ENCODE results near the gene SLC38A10.

The SLC38A10 gene

DNA sequence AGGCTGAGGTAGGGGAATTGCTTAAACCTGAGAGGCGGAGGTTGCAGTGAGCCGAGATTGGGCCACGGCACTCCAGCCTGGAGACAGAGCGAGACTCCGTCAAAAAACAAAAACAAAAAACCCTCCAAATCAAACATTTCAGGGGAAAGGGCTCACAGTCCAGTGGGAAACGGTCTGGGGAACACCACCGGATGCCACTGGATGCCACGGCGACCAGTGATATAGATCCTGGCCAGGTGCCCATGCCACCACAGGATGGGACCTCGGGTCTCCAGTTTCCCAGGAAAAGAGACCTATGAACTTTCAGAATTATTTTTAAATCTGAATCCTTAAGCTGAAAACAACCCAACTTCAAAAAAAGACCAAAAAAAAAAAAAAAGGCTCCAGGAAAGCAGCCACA is 84.6 kb downstream of the SLC38A10 start:
- no peak for DNase-seq (ENCODE audit: low read depth)
- TF ChIP-seq, protein P1, sequence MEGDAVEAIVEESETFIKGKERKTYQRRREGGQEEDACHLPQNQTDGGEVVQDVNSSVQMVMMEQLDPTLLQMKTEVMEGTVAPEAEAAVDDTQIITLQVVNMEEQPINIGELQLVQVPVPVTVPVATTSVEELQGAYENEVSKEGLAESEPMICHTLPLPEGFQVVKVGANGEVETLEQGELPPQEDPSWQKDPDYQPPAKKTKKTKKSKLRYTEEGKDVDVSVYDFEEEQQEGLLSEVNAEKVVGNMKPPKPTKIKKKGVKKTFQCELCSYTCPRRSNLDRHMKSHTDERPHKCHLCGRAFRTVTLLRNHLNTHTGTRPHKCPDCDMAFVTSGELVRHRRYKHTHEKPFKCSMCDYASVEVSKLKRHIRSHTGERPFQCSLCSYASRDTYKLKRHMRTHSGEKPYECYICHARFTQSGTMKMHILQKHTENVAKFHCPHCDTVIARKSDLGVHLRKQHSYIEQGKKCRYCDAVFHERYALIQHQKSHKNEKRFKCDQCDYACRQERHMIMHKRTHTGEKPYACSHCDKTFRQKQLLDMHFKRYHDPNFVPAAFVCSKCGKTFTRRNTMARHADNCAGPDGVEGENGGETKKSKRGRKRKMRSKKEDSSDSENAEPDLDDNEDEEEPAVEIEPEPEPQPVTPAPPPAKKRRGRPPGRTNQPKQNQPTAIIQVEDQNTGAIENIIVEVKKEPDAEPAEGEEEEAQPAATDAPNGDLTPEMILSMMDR (conservative IDR thresholded peaks at IDR 0.05; ENCODE audit: control insufficient read depth, insufficient read depth, low read depth, low read length) = no peak
- no peak overlapping the region for H3K4me3 ChIP-seq (ENCODE audit: control insufficient read depth, low read depth, low read length)

DNA sequence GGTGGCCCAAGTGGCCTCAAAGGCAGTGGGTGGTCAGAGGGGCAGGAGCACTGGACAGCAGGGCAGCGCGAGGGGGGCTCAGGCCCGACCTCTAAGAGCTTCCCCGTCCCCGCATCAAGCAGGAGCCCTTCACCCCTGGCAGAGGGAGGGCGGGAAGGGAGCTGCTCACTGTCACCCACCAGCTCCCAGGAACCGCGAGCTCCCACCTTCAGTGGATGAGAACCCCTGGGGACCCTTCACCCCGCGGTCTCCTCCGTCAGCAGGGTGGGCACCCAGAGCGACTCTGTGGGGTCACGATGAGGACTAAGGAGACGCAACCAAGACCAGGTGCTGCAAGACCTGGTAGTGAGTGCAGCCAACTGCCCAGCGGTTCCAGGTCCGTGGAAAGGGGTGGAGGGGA is 86.0 kb downstream of the SLC38A10 start:
- H3K4me3 ChIP-seq (ENCODE audit: control insufficient read depth, low read depth, low read length) = no peak overlapping the region
- DNase-seq (ENCODE audit: low read depth) = no peak
- TF ChIP-seq, protein P1 (conservative IDR thresholded peaks at IDR 0.05; ENCODE audit: control insufficient read depth, insufficient read depth, low read depth, low read length) = no peak

DNA sequence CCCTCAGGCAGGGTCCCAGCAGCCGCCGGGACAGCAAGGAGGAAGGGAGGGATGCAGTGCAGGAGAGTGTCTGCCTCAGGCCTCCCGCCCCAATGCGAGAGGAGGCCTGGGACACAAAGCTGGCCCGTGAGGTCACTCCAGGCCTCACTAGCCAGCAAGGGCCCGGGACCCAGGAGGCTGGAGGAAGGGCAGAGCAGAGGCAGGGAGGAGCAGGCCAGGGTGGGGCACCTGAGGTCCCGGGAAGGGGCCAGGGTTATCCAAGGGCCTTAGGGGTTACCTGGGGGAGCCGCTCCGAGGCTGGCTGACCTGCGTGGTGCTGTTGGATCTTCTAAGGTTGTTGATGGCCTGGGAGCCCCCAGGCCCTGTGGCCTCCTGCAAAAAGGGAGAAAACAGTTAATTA is 86.5 kb downstream of the SLC38A10 start:
- DNase-seq (ENCODE audit: low read depth) = no peak
- no peak overlapping the region for H3K4me3 ChIP-seq (ENCODE audit: control insufficient read depth, low read depth, low read length)
- TF ChIP-seq, protein P1 (conservative IDR thresholded peaks at IDR 0.05; ENCODE audit: control insufficient read depth, insufficient read depth, low read depth, low read length) = no peak

DNA sequence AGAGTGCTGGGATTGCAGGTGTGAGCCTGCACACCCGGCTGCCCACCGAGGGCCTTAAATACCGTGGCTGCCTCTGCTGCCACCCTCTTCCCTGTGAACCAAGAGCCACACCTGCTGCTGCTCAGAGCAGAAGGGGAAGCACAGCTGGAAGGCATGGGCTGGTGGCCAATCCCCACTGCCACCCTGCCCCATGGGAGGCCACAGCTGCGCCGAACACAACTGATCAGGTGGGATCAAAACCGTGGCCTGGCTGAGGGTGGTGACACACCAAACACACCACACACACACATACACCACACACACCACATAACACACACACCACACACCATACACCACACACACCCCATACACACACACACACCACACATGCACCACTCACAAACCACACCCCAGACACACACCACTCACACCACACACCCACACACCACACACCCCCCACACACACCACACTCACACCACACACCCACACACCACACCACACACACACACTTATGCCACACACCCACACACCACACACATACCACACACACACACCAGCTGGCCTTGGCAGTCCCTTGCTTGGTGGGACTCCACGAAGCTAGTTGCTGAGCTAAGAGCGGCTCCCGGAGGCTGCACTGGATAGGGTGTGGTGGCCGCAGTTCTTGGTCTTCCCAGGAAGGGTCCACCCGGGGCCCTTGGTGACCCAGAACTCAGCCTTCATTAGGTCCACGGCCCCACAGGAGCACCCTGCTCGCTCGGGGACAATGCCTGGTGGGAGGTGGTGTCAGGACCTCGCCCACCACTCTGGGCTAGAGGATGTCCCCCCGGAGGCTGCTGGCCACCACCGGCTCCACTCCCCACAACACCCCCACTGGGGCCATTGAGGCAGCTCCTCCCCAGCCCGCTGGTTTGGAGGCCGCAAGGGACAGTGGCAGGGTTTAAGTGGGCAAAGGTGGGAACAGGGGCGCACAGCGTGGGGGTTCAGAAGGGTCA is 87.2 kb downstream of the SLC38A10 start:
- TF ChIP-seq, protein P1 (conservative IDR thresholded peaks at IDR 0.05; ENCODE audit: control insufficient read depth, insufficient read depth, low read depth, low read length) = no peak
- DNase-seq (ENCODE audit: low read depth) = no peak
- H3K4me3 ChIP-seq (ENCODE audit: control insufficient read depth, low read depth, low read length) = no peak overlapping the region

DNA sequence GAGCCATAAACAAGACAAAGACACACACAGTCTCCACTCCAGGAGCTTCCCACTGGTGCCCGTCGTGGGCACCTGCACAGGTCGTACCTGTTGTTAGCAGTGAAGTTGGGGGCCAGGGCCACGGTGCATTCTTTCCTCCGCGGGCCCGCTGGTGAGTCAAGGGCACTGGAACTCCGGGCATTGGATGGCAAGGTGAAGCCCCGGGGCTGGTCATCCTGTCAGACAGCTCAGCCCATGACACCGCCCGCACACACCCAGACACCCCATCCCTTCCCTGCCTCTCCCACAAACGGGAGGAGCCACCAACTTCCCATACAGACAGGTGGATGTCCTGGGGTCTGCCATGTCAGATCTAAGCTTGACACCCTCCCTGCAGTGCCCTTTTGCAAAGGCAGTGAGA is 88.5 kb downstream of the SLC38A10 start:
- no peak for DNase-seq (ENCODE audit: low read depth)
- H3K4me3 ChIP-seq (ENCODE audit: control insufficient read depth, low read depth, low read length) = no peak overlapping the region
- TF ChIP-seq, protein P1 (conservative IDR thresholded peaks at IDR 0.05; ENCODE audit: control insufficient read depth, insufficient read depth, low read depth, low read length) = no peak

DNA sequence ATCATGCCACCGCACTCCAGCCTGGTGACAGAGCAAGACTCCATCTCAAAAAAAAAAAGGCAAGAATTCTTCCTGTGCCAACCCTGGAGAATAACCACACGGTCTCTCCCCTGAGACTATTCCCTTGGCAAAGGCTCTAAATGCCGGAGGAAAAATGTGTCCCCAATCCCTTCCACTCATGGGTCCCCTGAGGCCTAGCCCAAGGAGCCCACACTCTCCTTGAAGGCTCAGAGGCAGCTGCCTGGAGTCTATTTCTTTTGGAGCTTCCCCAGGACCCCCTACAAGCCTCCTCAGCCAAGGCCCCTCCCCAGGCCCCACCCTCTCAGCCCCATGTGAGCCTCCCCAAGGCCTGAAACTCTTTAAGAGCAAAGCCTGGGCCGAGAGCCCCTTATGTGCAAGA is 88.9 kb downstream of the SLC38A10 start:
- H3K4me3 ChIP-seq (ENCODE audit: control insufficient read depth, low read depth, low read length) = no peak overlapping the region
- TF ChIP-seq, protein P1 (conservative IDR thresholded peaks at IDR 0.05; ENCODE audit: control insufficient read depth, insufficient read depth, low read depth, low read length) = no peak
- no peak for DNase-seq (ENCODE audit: low read depth)

Data from fibroblast of mammary gland (primary cell).